NB4 (cell line): ENCODE results near the gene PDS5B.

Source experiments
- DNase-seq: peaks from one replicate; pipeline ENCODE4 v3.0.0; 2010; ENCODE audit warnings: low read depth
- H3K4me3 ChIP-seq: one replicate; pipeline ENCODE4 v1.5.1; 2011; ENCODE audit warnings: mild to moderate bottlenecking, low read depth, low read length, moderate library complexity
- CTCF ChIP-seq: IDR thresholded peaks from one replicate; pipeline ENCODE4 v1.5.1; 2012; ENCODE audit warnings: low read depth, low read length
- MAX ChIP-seq: IDR thresholded peaks from 2 replicates; pipeline ENCODE4 v1.6.1; 2011; ENCODE audit warnings: low read depth, low read length
- MYC ChIP-seq: IDR thresholded peaks from 2 replicates; pipeline ENCODE4 v1.6.1; 2011; ENCODE audit warnings: low read depth, low read length
- POLR2A ChIP-seq: IDR thresholded peaks from 2 replicates; pipeline ENCODE4 v1.6.1; 2011; ENCODE audit warnings: mild to moderate bottlenecking; ENCODE audit not compliant: insufficient read length; ENCODE audit errors: extremely low read depth

Gene PDS5B

GRCh38 chr13:32588736-32589135 lies 2.5 kb downstream of the PDS5B start:
- DNase-seq: no peak
- peak overlapping the region; percentile 97 for H3K4me3 ChIP-seq
- TF ChIP-seq MAX (no peak), CTCF (no peak), MYC (no peak)

GRCh38 chr13:32589471-32589870 lies 3.2 kb downstream of the PDS5B start:
- DNase-seq: no peak
- TF ChIP-seq MYC: no peak
- TF ChIP-seq MAX: no peak
- TF ChIP-seq CTCF: no peak
- no peak for TF ChIP-seq POLR2A
- peak overlapping the region; percentile 97 for H3K4me3 ChIP-seq

- no peak for DNase-seq
- H3K4me3 ChIP-seq: peak overlapping the region; percentile 9
- no peak for TF ChIP-seq POLR2A
- TF ChIP-seq MYC: no peak
- no peak for TF ChIP-seq CTCF
These were observed 4.0 kb downstream of the PDS5B start for GRCh38 chr13:32590266-32590665.

GRCh38 chr13:32592082-32592481 lies 5.8 kb downstream of the PDS5B start:
- no peak for DNase-seq
- no peak overlapping the region for H3K4me3 ChIP-seq
- TF ChIP-seq CTCF (no peak), MYC (no peak), POLR2A (no peak), MAX (no peak)

- no peak for DNase-seq
- H3K4me3 ChIP-seq: no peak overlapping the region
- TF ChIP-seq CTCF (no peak), POLR2A (no peak), MAX (no peak), MYC (no peak)
These were observed 8.0 kb downstream of the PDS5B start for GRCh38 chr13:32594157-32594738.

GRCh38 chr13:32595306-32595705 lies 9.1 kb downstream of the PDS5B start:
- no peak for TF ChIP-seq MYC
- no peak for TF ChIP-seq POLR2A
- no peak for TF ChIP-seq MAX
- TF ChIP-seq CTCF: no peak
- no peak for DNase-seq
- H3K4me3 ChIP-seq: no peak overlapping the region
